ENCODE measurements around the gene TMPRSS6. TPM values are rescaled to one million over a fixed set of nuclear protein-coding genes. Genes with fewer than 3 reads are reported as not detected.

Gene TMPRSS6
- total RNA-seq, 1 experiment from 2014 or later = 0.39 TPM

DNA sequence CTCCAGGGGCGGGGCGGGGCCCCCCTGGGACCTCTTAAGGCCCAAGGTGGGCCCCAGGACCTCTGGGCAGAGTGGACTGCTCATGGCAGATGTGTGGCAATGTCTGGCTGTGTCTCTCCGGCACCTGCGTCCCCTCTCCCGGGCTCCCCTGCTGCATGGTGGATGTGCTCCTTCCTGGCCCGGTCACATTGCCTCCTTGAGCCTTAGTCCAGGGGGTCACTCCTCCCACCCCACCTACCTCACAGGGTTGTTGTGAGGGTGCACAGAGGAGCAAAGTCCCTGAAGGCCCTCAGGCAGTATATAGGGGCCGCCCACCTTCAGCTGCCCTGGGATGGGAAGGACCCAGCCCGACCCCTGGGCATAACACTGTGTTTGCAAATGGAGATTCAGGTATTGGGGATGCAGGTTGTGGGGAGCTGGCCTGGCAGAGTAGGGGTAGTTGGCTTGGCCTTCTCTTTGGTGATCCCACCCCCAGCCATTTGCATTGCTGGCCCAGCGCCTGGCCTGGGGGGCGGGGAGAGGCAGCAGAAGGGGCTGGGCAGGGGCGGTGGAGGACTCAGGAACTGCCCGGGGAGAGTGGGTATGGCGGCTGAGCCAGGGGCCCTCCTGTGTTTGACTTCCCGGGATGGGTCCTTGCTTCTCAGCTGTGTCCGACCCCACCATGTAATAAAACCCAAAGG, 46.7 kb downstream of the TMPRSS6 start:
- DNase-seq (ENCODE audit: low read depth, low spot score) (no peak), ATAC-seq (no peak)
- Histone ChIP-seq H3K4me1 (ENCODE audit: control insufficient read depth in 1 of 2, insufficient read depth in 2 of 2, low read length in 2 of 2) (peaks cover 0 to 4% of the 10 kb centered on the region in 2 experiments; a peak in 1 of 4 replicates), H2AFZ (ENCODE audit: low read depth, low read length, poor library complexity, severe bottlenecking) (no peak overlapping the region), H3K9me2 (ENCODE audit: insufficient read depth) (no peaks in the 10 kb centered on the region), H3K36me3 (ENCODE audit: control insufficient read depth in 1 of 2, insufficient read depth in 2 of 2, low read length in 2 of 2) (no peaks in the 10 kb centered on the region; a peak in 1 of 4 replicates), H3K9ac (ENCODE audit: low read length) (no peak overlapping the region), H3K27ac (ENCODE audit: low read depth, low read length) (no peak overlapping the region), H3K4me3 (replicated peaks in 1 of 2; ENCODE audit: low read depth in 1 of 2, low read length in 2 of 2) (no peak overlapping the region), H3K4me2 (ENCODE audit: low read length) (no peak overlapping the region), H3K9me3 (ENCODE audit: control insufficient read depth in 1 of 2, insufficient read depth in 1 of 2, low read depth in 1 of 2, low read length in 2 of 2) (no peaks in the 10 kb centered on the region), H3K27me3 (ENCODE audit: insufficient read depth, low read length) (no peaks in the 10 kb centered on the region), H3K79me2 (ENCODE audit: insufficient read depth, low read length) (no peaks in the 10 kb centered on the region), H4K20me1 (ENCODE audit: insufficient read depth) (no peaks in the 10 kb centered on the region)
- BruUV-seq (replicated peaks) = TSS peak; percentile 39
- ChIA-PET CTCF (no interaction called here), RAD21 (ENCODE audit: low non-redundant PET in 1 of 2, low total read pairs in 2 of 2, uncharacterized antibody in 2 of 2, unreplicated experiment in 2 of 2) (no interaction called here), POLR2A (no interaction called here)
- intact Hi-C loops (cut with micrococcal nuclease) = no loop called here
- TF ChIP-seq POLR2A (IDR thresholded peaks at IDR 0.05; ENCODE audit: borderline replicate concordance, extremely low read depth, insufficient read depth, insufficient read length) (no peak), SIN3A (IDR thresholded peaks at IDR 0.05; ENCODE audit: low read depth) (no peak)

DNA sequence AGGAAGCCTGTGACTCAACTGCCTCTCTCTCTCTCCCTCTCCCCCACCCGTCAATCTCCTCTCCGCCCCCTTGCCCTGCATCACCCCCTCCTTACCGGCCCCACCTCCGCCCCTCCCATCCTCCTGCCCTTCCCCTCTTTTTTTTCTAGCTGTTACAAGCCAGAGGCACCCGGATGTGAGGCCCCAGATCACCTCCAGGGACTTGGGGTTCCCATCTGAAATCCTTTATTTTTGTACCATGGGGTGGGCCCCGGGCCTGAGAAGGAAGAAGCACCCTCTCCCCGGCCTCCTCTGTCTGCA, 47.2 kb downstream of the TMPRSS6 start:
- DNase-seq (ENCODE audit: low read depth, low spot score) (no peak), ATAC-seq (no peak)
- H3K9me2 ChIP-seq (ENCODE audit: insufficient read depth) = no peaks in the 10 kb centered on the region
- no peaks in the 10 kb centered on the region for H4K20me1 ChIP-seq (ENCODE audit: insufficient read depth)
- no TSS peak for BruUV-seq (replicated peaks)
- no peaks in the 10 kb centered on the region for H3K9me3 ChIP-seq (ENCODE audit: control insufficient read depth in 1 of 2, insufficient read depth in 1 of 2, low read depth in 1 of 2, low read length in 2 of 2)
- H3K4me3 ChIP-seq (replicated peaks in 1 of 2; ENCODE audit: low read depth in 1 of 2, low read length in 2 of 2) = no peak overlapping the region
- H3K4me2 ChIP-seq (ENCODE audit: low read length) = no peak overlapping the region
- no peak overlapping the region for H3K9ac ChIP-seq (ENCODE audit: low read length)
- ChIA-PET POLR2A (no interaction called here), CTCF (no interaction called here), RAD21 (ENCODE audit: low non-redundant PET in 1 of 2, low total read pairs in 2 of 2, uncharacterized antibody in 2 of 2, unreplicated experiment in 2 of 2) (no interaction called here)
- H3K36me3 ChIP-seq (ENCODE audit: control insufficient read depth in 1 of 2, insufficient read depth in 2 of 2, low read length in 2 of 2) = peaks cover 0 to 2% of the 10 kb centered on the region in 2 experiments; a peak in 1 of 4 replicates
- H3K79me2 ChIP-seq (ENCODE audit: insufficient read depth, low read length) = no peaks in the 10 kb centered on the region
- H3K27ac ChIP-seq (ENCODE audit: low read depth, low read length) = no peak overlapping the region
- no peak overlapping the region for H2AFZ ChIP-seq (ENCODE audit: low read depth, low read length, poor library complexity, severe bottlenecking)
- intact Hi-C loops (cut with micrococcal nuclease) = no loop called here
- peaks cover 0 to 4% of the 10 kb centered on the region in 2 experiments; a peak in 1 of 4 replicates for H3K4me1 ChIP-seq (ENCODE audit: control insufficient read depth in 1 of 2, insufficient read depth in 2 of 2, low read length in 2 of 2)
- TF ChIP-seq SP1 (IDR thresholded peaks at IDR 0.05; ENCODE audit: low read depth) (no peak), MAX (IDR thresholded peaks at IDR 0.05) (no peak)
- H3K27me3 ChIP-seq (ENCODE audit: insufficient read depth, low read length) = no peaks in the 10 kb centered on the region

All from HCT116 (cell line).